Thoracic aorta (tissue), 2 donors: ENCODE results near the gene KLK2. TPM values are rescaled to one million over a fixed set of nuclear protein-coding genes. Genes with fewer than 3 reads are reported as not detected.

Experiments
- ATAC-seq: fragments of 150-250 bp; one replicate; pipeline ENCODE4 v1.8.0; 2017; ENCODE audit warnings: low read depth; ENCODE audit not compliant: insufficient number of reproducible peaks, low FRiP score
- DNase-seq: peaks from one replicate; pipeline ENCODE4 v3.0.0-alpha.2; 2020; ENCODE audit warnings: low spot score
- H3K27ac ChIP-seq, 2 donors: fragments of 200-600 bp; sonication (generic); 1 replicate in 1 of 2; 2 replicates in 1 of 2; pipeline ENCODE4 v1.5.1; 2016; ENCODE audit warnings: mild to moderate bottlenecking in 2 of 2, moderate library complexity in 2 of 2
- H3K27me3 ChIP-seq: fragments of 200-600 bp; sonication (generic); replicated peaks from 2 replicates; pipeline ENCODE4 v1.6.0; 2016; ENCODE audit warnings: mild to moderate bottlenecking; ENCODE audit not compliant: insufficient read depth
- H3K36me3 ChIP-seq: fragments of 200-600 bp; sonication (generic); one replicate; pipeline ENCODE4 v1.5.1; 2016
- H3K4me1 ChIP-seq, 2 donors: fragments of 200-600 bp; sonication (generic); 1 replicate in 1 of 2; 2 replicates in 1 of 2; pipeline versions ENCODE4 v1.5.1 to v1.6.0; 2016; ENCODE audit warnings: low read depth in 2 of 2, mild to moderate bottlenecking in 1 of 2; ENCODE audit not compliant: control insufficient read depth in 1 of 2
- H3K4me3 ChIP-seq: fragments of 200-600 bp; sonication (generic); 2 replicates; pipeline ENCODE4 v1.5.1; 2016; ENCODE audit warnings: mild to moderate bottlenecking
- H3K9me3 ChIP-seq: fragments of 200-600 bp; sonication (generic); 2 replicates; pipeline ENCODE4 v1.5.1; 2016
- CTCF ChIP-seq: fragments of 200-600 bp; sonication (generic); IDR thresholded peaks from one replicate; pipeline ENCODE4 v1.5.1; 2019; ENCODE audit warnings: antibody characterized with exemption
- total RNA-seq, 2 donors: library from RNA; depleted of rRNA; stranded (reverse); fragments of >200 nt; gene quantifications; one replicate each; pipeline versions ENCODE4 v1.1.0 to v1.2.3, GENCODE V29; 2016

Gene KLK2
- total RNA-seq, 2 donors from 2014 or later, result not detected

GRCh38 chr19:50924586-50924985 lies 51.3 kb downstream of the KLK2 start:
- no peaks in the 10 kb centered on the region for H3K27me3 ChIP-seq
- no peak overlapping the region for H3K27ac ChIP-seq
- no peaks in the 10 kb centered on the region for H3K4me1 ChIP-seq
- ATAC-seq (no peak), DNase-seq (no peak)
- TF ChIP-seq CTCF, result no peak
- H3K4me3 ChIP-seq, result no peak overlapping the region
- H3K36me3 ChIP-seq, result no peaks in the 10 kb centered on the region
- H3K9me3 ChIP-seq, result no peaks in the 10 kb centered on the region

- DNase-seq (no peak), ATAC-seq (no peak)
- Histone ChIP-seq H3K4me1 (no peaks in the 10 kb centered on the region), H3K27me3 (no peaks in the 10 kb centered on the region), H3K36me3 (no peaks in the 10 kb centered on the region), H3K27ac (no peak overlapping the region), H3K9me3 (no peaks in the 10 kb centered on the region), H3K4me3 (no peak overlapping the region)
- no peak for TF ChIP-seq CTCF
Measured at GRCh38 chr19:50925734-50926133, 52.5 kb downstream of the KLK2 start.

- H3K27me3 ChIP-seq, result no peaks in the 10 kb centered on the region
- H3K27ac ChIP-seq, result no peak overlapping the region
- TF ChIP-seq CTCF, result no peak
- no peaks in the 10 kb centered on the region for H3K4me1 ChIP-seq
- ATAC-seq, result no peak
- DNase-seq, result no peak
- H3K36me3 ChIP-seq, result no peaks in the 10 kb centered on the region
- no peak overlapping the region for H3K4me3 ChIP-seq
- no peaks in the 10 kb centered on the region for H3K9me3 ChIP-seq
Measured at GRCh38 chr19:50926144-50926543, 52.9 kb downstream of the KLK2 start.

GRCh38 chr19:50928831-50929230 lies 55.6 kb downstream of the KLK2 start:
- Histone ChIP-seq H3K36me3 (no peaks in the 10 kb centered on the region), H3K4me1 (no peaks in the 10 kb centered on the region), H3K27me3 (no peaks in the 10 kb centered on the region), H3K4me3 (no peak overlapping the region), H3K27ac (no peak overlapping the region), H3K9me3 (no peaks in the 10 kb centered on the region)
- DNase-seq (no peak), ATAC-seq (no peak)
- no peak for TF ChIP-seq CTCF

Other genes with a start within 250 kb of the KLK2 start
- gene SYT3, start 233.6 kb upstream of the KLK2 start, total RNA-seq, result not detected
- gene C19orf81, start 224.0 kb upstream of the KLK2 start, total RNA-seq, result not detected
- 1 to 10 TPM in 1 of 2 donors, under 1 TPM in 1; 0.28 to 1.6 TPM for gene SHANK1, start 153.6 kb upstream of the KLK2 start, total RNA-seq
- gene CLEC11A, start 150.1 kb upstream of the KLK2 start, total RNA-seq, result 10 to 100 TPM; 10.5 to 35.3 TPM
- not detected for gene GPR32, start 103.0 kb upstream of the KLK2 start, total RNA-seq
- gene ACP4, start 83.0 kb upstream of the KLK2 start, total RNA-seq, result not detected
- gene KLK1, start 49.7 kb upstream of the KLK2 start, total RNA-seq, result not detected
- gene KLK15, start 39.9 kb upstream of the KLK2 start, total RNA-seq, result not detected
- not detected for gene KLK3, start 18.5 kb upstream of the KLK2 start, total RNA-seq
- not detected for gene KLK4, start 38.0 kb downstream of the KLK2 start, total RNA-seq
- not detected for gene KLK5, start 79.6 kb downstream of the KLK2 start, total RNA-seq
- not detected for gene KLK6, start 96.2 kb downstream of the KLK2 start, total RNA-seq
- gene KLK7, start 110.5 kb downstream of the KLK2 start, total RNA-seq, result not detected
- gene KLK8, start 128.2 kb downstream of the KLK2 start, total RNA-seq, result not detected
- gene KLK10, start 146.3 kb downstream of the KLK2 start, total RNA-seq, result not detected
- under 1 TPM in 1 of 2 donors, not detected in 1; 0.85 TPM for gene KLK11, start 153.2 kb downstream of the KLK2 start, total RNA-seq
- not detected for gene KLK12, start 161.6 kb downstream of the KLK2 start, total RNA-seq
- not detected for gene KLK13, start 191.7 kb downstream of the KLK2 start, total RNA-seq
- not detected for gene KLK14, start 209.4 kb downstream of the KLK2 start, total RNA-seq
- 10 to 100 TPM in 1 of 2 donors, 1 to 10 TPM in 1; 4.9 to 12.5 TPM for gene CTU1, start 235.0 kb downstream of the KLK2 start, total RNA-seq